OCI-LY1 (cell line): ENCODE data around the gene CLEC16A.
"Not testable (repeated sequence)": the region's sequence is repeated elsewhere in the genome, so short reads cannot be mapped to it uniquely, and the experiment has no call there.

Experiments
- EZH2 ChIP-seq: fragments of 200-600 bp; sonication (generic), shearing (Covaris generic); IDR thresholded peaks from 2 replicates; pipeline ENCODE4 v1.8.0; 2017; ENCODE audit warnings: borderline replicate concordance, mixed run types, mild to moderate bottlenecking, antibody characterized with exemption, low read length, moderate library complexity, mixed read lengths
- TF ChIP-seq, protein P1 (sequence below): fragments of 200-600 bp; sonication (generic), shearing (Covaris generic); IDR thresholded peaks from 2 replicates; pipeline ENCODE4 v1.5.1; 2017; ENCODE audit warnings: mild to moderate bottlenecking, antibody characterized with exemption, low read length, moderate library complexity, mixed read lengths

DNA sequence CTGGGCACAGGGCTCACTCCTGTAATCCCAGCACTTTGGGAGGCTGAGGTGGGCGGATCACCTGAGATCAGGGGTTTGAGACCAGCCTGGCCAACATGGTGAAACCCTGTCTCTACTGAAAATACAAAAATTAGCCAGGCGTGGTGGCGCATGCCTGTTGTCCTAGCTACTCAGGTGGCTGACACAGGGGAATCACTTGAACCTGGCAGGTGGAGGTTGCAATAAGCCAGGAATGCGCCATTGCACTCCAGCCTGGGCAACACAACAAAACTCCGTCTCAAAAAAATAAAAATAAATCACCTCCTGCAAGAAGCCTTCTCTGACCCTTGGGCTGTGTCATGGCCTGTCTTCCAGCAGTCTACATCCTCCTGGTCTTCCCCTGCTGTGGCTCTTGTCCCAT is 158.9 kb downstream of the CLEC16A start:
- TF ChIP-seq, protein P1, sequence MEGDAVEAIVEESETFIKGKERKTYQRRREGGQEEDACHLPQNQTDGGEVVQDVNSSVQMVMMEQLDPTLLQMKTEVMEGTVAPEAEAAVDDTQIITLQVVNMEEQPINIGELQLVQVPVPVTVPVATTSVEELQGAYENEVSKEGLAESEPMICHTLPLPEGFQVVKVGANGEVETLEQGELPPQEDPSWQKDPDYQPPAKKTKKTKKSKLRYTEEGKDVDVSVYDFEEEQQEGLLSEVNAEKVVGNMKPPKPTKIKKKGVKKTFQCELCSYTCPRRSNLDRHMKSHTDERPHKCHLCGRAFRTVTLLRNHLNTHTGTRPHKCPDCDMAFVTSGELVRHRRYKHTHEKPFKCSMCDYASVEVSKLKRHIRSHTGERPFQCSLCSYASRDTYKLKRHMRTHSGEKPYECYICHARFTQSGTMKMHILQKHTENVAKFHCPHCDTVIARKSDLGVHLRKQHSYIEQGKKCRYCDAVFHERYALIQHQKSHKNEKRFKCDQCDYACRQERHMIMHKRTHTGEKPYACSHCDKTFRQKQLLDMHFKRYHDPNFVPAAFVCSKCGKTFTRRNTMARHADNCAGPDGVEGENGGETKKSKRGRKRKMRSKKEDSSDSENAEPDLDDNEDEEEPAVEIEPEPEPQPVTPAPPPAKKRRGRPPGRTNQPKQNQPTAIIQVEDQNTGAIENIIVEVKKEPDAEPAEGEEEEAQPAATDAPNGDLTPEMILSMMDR: not testable (repeated sequence)
- TF ChIP-seq EZH2: not testable (repeated sequence)
